Suprapubic skin (tissue), 4 donors: ENCODE measurements around the gene COL26A1. TPM values are rescaled to one million over a fixed set of nuclear protein-coding genes. Genes with fewer than 3 reads are reported as not detected.

ENCODE experiments used
- DNase-seq, 2 donors: peaks; one replicate each; pipeline ENCODE4 v3.0.0-alpha.2; 2019; ENCODE audit warnings: low spot score in 2 of 2
- H3K27ac ChIP-seq: fragments of 200-600 bp; sonication (generic); one replicate; pipeline ENCODE4 v1.5.1; 2019
- H3K27me3 ChIP-seq: fragments of 200-600 bp; sonication (generic); one replicate; pipeline ENCODE4 v1.5.1; 2019
- H3K36me3 ChIP-seq: fragments of 200-600 bp; sonication (generic); one replicate; pipeline ENCODE4 v1.5.1; 2019
- H3K4me1 ChIP-seq: fragments of 200-600 bp; sonication (generic); one replicate; pipeline ENCODE4 v1.5.1; 2019
- H3K4me3 ChIP-seq: fragments of 200-600 bp; sonication (generic); one replicate; pipeline ENCODE4 v1.5.1; 2019; ENCODE audit warnings: mild to moderate bottlenecking
- H3K9me3 ChIP-seq: fragments of 200-600 bp; sonication (generic); one replicate; pipeline ENCODE4 v1.5.1; 2019
- CTCF ChIP-seq, 2 donors: fragments of 200-600 bp in 1 of 2; fragments of 450-650 bp in 1 of 2; sonication (generic) in 1 of 2; IDR thresholded peaks; one replicate each; pipeline ENCODE4 v1.5.1; 2016 to 2019; ENCODE audit warnings: antibody characterized with exemption in 2 of 2, mild to moderate bottlenecking in 1 of 2, moderate library complexity in 1 of 2
- EP300 ChIP-seq: sonication (generic); formaldehyde crosslinking; IDR thresholded peaks from one replicate; pipeline ENCODE4 v1.6.1; 2017; ENCODE audit warnings: antibody characterized with exemption
- POLR2A ChIP-seq, 2 donors: fragments of 450-650 bp; IDR thresholded peaks; one replicate each; pipeline ENCODE4 v1.6.1; 2017; ENCODE audit warnings: antibody characterized with exemption in 2 of 2, mild to moderate bottlenecking in 2 of 2, moderate library complexity in 2 of 2
- POLR2AphosphoS5 ChIP-seq, 3 donors: sonication (generic); formaldehyde crosslinking; IDR thresholded peaks; one replicate each; pipeline ENCODE4 v1.6.1; 2017; ENCODE audit warnings: antibody characterized with exemption in 3 of 3
- WGBS: methylation state at CpG from one replicate; pipeline ENCODE4 v1.1.5; 2018; 5-methylcytosine and 5-hydroxymethylcytosine counted together
- total RNA-seq, 4 donors: library from RNA; depleted of rRNA; stranded (reverse); fragments of >200 nt; gene quantifications; one replicate each; pipeline ENCODE4 v1.1.0, GENCODE V29; 2016

COL26A1 gene
- total RNA-seq, 4 donors from 2014 or later = 1.1 TPM; not detected in 3

- WGBS = 85% methylated on average over 5 of the region's 5 CpGs
- TF ChIP-seq CTCF (IDR thresholded peaks at IDR 0.05) (no peak), POLR2AphosphoS5 (IDR thresholded peaks at IDR 0.05) (no peak), POLR2A (IDR thresholded peaks at IDR 0.05) (no peak), EP300 (no peak)
- no peaks in the 10 kb centered on the region for H3K36me3 ChIP-seq
- H3K4me1 ChIP-seq = no peaks in the 10 kb centered on the region
- H3K9me3 ChIP-seq = no peaks in the 10 kb centered on the region
- H3K27ac ChIP-seq = no peak overlapping the region
- H3K4me3 ChIP-seq = no peak overlapping the region
- DNase-seq = no peak
- H3K27me3 ChIP-seq = peaks cover 10% of the 10 kb centered on the region
These were observed 102.5 kb downstream of the COL26A1 start for GRCh38 chr7:101465131-101465530.

- H3K4me3 ChIP-seq = no peak overlapping the region
- TF ChIP-seq POLR2A (IDR thresholded peaks at IDR 0.05) = no peak
- no peak for TF ChIP-seq EP300
- TF ChIP-seq CTCF (IDR thresholded peaks at IDR 0.05) = no peak
- TF ChIP-seq POLR2AphosphoS5 (IDR thresholded peaks at IDR 0.05) = no peak
- peaks cover 10% of the 10 kb centered on the region for H3K27me3 ChIP-seq
- H3K36me3 ChIP-seq = no peaks in the 10 kb centered on the region
- no peaks in the 10 kb centered on the region for H3K9me3 ChIP-seq
- H3K4me1 ChIP-seq = no peaks in the 10 kb centered on the region
- WGBS = 69% methylated on average over 8 of the region's 9 CpGs
- H3K27ac ChIP-seq = no peak overlapping the region
- DNase-seq = no peak
These were observed 103.0 kb downstream of the COL26A1 start for GRCh38 chr7:101465576-101466196.

- peaks cover 11% of the 10 kb centered on the region for H3K27me3 ChIP-seq
- no peak overlapping the region for H3K4me3 ChIP-seq
- no peak overlapping the region for H3K27ac ChIP-seq
- TF ChIP-seq POLR2A (IDR thresholded peaks at IDR 0.05) = no peak
- TF ChIP-seq POLR2AphosphoS5 (IDR thresholded peaks at IDR 0.05) = no peak
- TF ChIP-seq EP300 = no peak
- TF ChIP-seq CTCF (IDR thresholded peaks at IDR 0.05) = no peak
- H3K9me3 ChIP-seq = no peaks in the 10 kb centered on the region
- H3K36me3 ChIP-seq = no peaks in the 10 kb centered on the region
- DNase-seq = no peak
- H3K4me1 ChIP-seq = no peaks in the 10 kb centered on the region
- 50% methylated on average over 6 of the region's 6 CpGs for WGBS
These were observed 104.2 kb downstream of the COL26A1 start for GRCh38 chr7:101466871-101467270.

GRCh38 chr7:101468546-101469275, 106.0 kb downstream of the COL26A1 start:
- DNase-seq = no peak
- TF ChIP-seq EP300 (no peak), CTCF (IDR thresholded peaks at IDR 0.05) (no peak), POLR2A (IDR thresholded peaks at IDR 0.05) (no peak), POLR2AphosphoS5 (IDR thresholded peaks at IDR 0.05) (no peak)
- no peaks in the 10 kb centered on the region for H3K36me3 ChIP-seq
- no peaks in the 10 kb centered on the region for H3K4me1 ChIP-seq
- WGBS = 72% methylated on average over 12 of the region's 14 CpGs
- H3K4me3 ChIP-seq = no peak overlapping the region
- no peak overlapping the region for H3K27ac ChIP-seq
- H3K9me3 ChIP-seq = no peaks in the 10 kb centered on the region
- peaks cover 13% of the 10 kb centered on the region for H3K27me3 ChIP-seq

- DNase-seq = no peak
- H3K27me3 ChIP-seq = peaks cover 15% of the 10 kb centered on the region
- no peaks in the 10 kb centered on the region for H3K9me3 ChIP-seq
- TF ChIP-seq POLR2AphosphoS5 (IDR thresholded peaks at IDR 0.05) (no peak), EP300 (no peak), POLR2A (IDR thresholded peaks at IDR 0.05) (no peak), CTCF (IDR thresholded peaks at IDR 0.05) (no peak)
- 78% methylated on average over 9 of the region's 9 CpGs for WGBS
- H3K27ac ChIP-seq = no peak overlapping the region
- H3K4me1 ChIP-seq = no peaks in the 10 kb centered on the region
- H3K36me3 ChIP-seq = no peaks in the 10 kb centered on the region
- H3K4me3 ChIP-seq = no peak overlapping the region
These were observed 108.2 kb downstream of the COL26A1 start for GRCh38 chr7:101470668-101471487.
